Hematopoietic multipotent progenitor cell treated with erythropoietin and hydrocortisone succinate and interleukin-3 and kit ligand, for 15 days (in vitro differentiated cells): Measurements from ENCODE around the gene HTT.

Experiments
- DNase-seq: peaks from one replicate; pipeline ENCODE4 v3.0.0-alpha.2; 2015; ENCODE audit warnings: low spot score

HTT gene

DNA sequence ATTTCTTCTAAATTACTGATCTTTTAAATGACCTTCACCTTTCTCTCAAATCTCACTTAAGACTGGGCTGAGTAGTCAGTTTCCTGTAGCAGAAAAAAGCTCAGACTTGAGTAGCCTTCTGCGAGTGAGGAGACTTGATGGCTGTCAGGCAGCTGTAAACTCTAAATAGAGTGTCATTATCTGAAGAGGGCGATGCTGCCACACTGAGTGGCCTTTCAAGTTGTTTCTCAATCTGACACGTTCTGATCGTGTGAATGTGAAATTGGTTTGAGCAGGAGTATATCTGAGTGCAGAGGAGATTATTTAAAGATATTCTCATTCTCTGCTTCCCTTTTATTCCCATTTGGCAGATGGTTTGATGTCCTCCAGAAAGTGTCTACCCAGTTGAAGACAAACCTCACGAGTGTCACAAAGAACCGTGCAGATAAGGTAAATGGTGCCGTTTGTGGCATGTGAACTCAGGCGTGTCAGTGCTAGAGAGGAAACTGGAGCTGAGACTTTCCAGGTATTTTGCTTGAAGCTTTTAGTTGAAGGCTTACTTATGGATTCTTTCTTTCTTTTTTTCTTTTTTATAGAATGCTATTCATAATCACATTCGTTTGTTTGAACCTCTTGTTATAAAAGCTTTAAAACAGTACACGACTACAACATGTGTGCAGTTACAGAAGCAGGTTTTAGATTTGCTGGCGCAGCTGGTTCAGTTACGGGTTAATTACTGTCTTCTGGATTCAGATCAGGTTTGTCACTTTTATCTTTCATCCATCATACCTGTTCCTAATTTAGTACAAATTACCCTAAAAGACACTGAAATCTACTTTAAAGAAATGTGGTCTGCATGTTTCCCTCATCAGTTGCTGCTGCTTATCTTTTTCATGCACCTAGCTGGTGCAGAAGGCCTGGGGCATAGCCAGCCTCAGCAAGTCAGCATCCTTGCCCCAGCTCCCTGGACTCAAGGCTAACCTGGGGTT, 100.2 kb downstream of the HTT start:
- DNase-seq = no peak

- DNase-seq = no peak
Observed at GRCh38 chr4:3176367-3177229, 102.1 kb downstream of the HTT start.

DNA sequence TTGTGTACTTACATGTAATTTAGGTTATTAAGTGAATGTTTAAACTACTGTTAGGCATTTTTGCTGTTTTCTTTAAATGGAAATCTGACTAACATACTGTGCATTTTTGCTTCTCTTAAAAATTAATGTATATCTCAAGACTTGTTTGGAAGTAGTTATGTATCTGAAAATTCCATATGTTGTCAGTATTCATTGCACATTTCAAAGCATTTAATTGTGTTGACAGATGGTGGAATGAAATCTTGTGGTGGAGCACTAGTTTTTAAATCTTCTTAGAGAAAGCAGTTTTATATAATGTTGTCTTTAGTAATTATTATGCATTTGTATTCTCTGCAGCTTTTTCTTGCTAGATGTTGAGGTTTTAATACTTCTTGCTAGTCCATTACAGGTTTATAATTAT, 102.9 kb downstream of the HTT start:
- DNase-seq = no peak

DNA sequence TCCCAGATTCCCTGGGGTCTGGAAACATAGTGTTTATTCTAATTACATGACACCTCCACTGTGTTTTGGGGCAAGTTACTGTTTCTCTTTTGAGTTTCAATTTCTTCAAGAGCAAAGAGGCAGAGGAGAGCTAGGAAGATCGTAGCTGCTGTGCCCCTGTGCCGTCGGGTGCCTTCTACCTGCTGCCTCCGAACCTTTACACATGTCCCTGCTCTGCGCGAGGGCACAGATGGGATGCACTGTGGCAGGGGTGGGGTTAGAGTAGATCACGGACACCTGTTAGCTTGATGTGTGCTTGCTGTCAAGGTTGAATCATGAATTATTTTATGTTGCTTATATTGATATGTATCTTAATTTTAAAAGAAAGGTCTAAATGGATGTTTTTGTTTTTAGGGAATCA, 103.4 kb downstream of the HTT start:
- no peak for DNase-seq

DNA sequence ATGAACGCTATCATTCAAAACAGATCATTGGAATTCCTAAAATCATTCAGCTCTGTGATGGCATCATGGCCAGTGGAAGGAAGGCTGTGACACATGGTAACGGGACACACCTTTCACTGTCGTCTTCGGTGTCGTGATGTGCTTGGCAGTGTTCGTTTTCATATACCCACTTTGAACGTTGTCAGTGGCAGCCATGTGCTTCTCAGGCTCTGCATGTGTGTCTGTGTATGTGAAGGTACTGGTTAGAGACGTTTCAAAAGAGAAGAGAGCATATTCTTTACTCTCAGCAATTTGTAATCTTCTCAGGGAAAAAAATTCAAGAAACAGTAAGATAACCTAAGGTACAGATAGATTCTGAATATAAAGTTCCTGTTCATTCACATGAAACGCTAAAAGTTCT, 103.9 kb downstream of the HTT start:
- DNase-seq = no peak

DNA sequence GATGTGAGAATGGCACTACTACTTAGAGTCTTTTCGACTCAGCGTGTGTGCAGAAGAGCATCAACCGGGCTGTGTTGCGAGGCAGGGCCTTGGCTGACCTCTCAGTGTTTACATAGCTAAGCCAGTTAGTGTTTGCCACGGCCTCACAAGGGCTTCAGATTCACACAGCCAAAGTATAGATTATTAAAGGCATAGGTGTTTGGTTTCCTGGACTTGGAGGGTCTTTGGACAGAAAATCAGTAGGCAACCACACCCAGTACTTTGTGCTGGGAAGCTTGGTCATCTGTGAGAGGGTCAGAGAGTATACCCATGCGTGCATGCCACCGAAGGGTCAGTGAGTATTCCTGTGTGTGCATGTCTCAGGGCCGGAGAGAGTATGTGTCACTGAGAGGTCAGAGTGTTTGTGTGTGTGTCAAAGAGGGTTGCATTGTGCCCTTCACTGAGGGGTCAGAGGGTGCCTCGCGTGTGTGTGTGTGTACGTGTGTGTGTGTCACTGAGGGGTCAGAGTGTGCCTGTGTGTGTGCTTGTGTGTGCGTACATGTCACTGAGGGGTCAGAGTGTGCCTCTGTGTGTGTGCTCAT, 104.7 kb downstream of the HTT start:
- no peak for DNase-seq

DNA sequence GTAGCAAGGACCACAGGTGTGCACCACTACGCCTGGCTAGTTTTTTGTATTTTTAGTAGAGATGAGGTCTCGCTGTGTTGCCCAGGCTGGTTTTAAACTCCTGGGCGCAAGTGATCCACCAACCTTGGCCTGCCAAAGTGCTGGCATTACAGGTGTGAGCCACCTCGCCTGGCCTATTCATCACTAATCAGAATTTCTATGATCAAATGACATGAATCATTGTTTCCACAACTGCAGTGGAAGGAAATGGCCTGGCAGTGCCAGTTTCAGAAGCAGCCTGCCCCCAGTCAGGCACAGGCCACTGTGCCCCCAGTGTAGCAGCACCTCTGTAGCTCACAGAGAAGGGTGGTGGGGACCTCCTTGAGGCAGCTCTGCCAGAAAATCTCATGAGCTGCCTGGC, 108.5 kb downstream of the HTT start:
- DNase-seq = no peak

GRCh38 chr4:3184725-3185124, 110.2 kb downstream of the HTT start:
- DNase-seq = no peak

- no peak for DNase-seq
Observed at GRCh38 chr4:3186609-3187008, 112.1 kb downstream of the HTT start.

DNA sequence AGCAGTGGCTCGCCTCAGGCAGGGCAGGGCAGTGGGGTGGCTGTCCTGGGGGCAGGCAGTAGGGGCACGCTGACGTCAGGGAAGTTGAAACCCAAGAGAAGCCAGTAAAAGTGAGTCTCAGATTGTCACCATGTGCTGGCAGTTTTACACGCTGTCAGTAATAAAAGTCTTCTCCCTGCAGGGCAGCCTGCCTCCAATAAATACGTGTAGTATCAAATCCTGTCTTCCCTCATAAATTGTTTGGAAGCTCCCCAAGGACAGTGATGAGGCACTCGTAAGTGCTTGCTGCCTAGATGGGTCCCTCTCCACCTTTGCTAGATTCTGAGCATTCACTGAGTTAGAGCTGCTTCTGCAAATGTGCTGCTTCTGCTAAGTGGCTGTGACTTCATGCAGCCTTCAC, 113.6 kb downstream of the HTT start:
- no peak for DNase-seq

DNA sequence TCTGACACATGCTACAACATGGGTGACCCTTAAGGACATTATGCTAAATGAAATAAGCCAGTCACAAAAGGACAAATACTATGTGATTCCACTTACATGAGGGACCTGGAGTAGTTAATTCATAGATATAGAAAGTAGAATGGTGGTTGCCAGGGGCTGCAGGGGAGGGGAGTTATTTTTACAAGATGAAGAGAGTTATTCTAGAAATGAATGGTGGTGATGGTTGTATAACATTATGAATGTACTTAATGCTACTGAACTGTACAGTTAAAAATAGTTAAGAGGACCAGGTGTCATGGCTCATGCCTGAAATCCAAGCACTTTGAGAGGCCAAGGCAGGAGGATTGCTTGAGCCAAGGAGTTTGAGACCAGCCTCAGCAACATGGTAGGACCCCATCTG, 115.0 kb downstream of the HTT start:
- no peak for DNase-seq

DNA sequence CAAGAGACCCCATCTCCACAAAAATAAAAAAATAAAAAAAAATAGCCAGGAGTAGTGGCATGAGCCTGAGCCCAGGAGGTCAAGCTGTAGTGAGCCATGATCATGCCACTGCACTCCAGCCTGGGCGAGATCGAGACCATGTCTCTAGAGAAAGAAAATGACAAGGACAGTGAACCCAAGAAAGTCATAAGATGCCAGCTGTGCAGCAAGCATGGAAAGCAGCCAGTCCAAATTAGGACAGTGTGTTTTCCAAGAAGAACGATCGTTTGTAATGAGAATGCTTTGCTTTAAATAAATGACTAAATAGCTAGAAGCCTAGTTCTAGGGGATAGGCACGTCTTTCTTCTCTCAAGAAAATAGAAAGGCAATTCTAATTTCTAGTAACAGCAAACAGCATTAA, 116.1 kb downstream of the HTT start:
- DNase-seq = no peak

DNA sequence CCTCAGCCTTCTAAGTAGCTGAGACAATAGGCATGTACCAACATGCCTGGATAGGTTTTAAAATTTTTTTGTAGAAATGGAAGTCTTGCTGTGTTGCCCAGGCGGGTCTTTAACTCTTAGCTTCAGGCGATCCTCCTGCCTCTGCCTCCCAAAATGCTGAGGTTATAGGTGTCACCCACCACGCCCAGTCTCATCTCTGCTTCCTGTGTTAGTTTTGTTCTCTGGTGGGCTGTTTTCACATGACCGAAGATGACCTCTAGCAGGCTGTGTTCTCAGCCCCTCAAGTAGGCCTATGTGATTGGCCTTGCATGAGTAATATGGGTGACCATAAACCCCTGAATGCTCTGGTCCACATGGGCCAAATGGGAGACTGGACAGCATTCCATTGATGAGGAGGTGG, 117.7 kb downstream of the HTT start:
- DNase-seq = no peak

- DNase-seq = no peak
Observed at GRCh38 chr4:3192827-3193226, 118.3 kb downstream of the HTT start.

GRCh38 chr4:3193531-3194203, 119.2 kb downstream of the HTT start:
- peak; percentile 14 for DNase-seq

DNA sequence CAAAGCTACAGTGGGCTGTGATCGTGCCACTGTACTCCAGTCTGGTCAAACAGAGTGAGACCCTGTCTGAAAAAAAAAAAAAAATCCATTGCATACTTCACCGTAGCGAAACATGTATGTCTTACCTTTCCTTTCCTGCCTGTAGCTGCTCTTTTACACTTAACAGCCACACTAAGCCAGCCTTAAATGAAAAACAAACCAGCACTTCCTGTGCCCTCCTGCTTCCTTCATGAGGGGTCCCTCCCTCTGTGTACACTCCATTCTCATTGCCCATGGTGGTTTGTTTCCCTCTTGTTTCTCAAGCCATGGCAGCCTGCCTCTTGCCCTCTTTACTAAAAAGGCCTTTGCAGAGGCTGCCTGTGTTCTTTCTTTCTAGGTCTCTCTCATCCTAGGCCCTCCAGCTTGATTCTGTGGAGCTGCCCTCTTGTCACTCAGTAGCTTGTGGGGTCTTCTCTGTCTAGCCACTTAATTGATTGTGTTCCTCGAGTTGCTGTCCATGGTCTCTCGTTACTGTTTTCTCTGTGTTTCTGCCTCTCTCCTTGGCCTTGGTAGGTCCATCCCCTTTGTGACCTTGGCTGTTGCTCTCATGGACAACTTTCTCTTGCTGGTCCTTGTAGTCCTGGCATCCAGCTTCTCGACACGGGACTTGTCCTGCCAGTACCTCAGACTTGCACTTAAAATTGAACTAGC, 122.3 kb downstream of the HTT start:
- no peak for DNase-seq

DNA sequence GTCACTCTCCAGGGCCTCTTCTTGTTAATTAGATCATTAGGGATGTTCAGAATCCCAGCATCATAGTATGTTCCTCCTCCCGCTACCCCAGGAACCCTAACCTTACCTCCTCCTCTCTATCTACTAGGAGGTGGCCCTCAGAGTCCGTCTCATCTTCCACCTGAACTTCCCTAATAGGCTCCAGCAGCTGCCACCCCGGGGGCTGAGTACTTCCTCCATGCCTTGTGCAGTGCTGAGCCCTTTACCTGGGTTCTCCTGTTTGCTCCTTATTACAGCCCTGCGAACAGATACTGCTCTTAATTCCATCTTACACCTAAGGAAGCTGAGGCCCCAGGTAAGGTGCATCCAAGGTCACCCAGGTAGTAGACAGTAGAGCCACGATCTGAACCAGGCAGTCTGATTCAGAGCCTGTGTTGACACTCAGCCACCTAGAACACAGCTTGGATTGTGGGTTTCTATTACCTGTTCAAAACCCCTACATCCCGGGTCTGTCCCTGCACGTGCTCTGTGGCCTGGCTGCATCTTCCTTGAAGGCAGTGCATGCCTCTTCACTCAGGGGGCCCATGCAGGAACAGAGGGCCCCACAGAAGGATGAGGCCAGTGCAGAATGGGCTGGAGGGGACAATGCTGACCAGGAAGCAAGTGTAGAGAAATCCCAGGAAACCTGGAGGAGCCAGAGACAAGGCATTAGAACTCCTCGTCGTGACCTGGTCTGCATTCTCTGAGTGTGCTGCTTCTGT, 123.1 kb downstream of the HTT start:
- DNase-seq = no peak

DNA sequence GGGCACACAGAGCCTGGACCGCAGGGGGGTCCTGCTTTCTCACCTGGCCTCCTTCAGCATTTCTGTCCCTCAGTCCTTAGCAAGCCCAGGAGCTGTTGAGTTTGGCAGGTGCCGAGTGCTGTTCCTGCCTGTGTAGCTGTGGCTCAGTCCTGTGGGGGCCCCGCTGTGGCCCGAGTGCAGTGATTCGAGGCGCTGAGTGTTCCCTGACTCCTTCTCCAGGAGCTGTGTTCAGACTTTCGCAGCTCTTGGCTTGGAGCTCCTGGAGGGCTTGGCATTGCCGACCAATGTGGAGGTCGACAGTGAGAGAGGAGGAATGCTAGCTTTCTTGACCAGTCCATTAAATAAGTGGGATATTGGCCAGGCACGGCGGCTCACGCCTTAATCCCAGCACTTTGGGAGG, 124.4 kb downstream of the HTT start:
- no peak for DNase-seq

DNA sequence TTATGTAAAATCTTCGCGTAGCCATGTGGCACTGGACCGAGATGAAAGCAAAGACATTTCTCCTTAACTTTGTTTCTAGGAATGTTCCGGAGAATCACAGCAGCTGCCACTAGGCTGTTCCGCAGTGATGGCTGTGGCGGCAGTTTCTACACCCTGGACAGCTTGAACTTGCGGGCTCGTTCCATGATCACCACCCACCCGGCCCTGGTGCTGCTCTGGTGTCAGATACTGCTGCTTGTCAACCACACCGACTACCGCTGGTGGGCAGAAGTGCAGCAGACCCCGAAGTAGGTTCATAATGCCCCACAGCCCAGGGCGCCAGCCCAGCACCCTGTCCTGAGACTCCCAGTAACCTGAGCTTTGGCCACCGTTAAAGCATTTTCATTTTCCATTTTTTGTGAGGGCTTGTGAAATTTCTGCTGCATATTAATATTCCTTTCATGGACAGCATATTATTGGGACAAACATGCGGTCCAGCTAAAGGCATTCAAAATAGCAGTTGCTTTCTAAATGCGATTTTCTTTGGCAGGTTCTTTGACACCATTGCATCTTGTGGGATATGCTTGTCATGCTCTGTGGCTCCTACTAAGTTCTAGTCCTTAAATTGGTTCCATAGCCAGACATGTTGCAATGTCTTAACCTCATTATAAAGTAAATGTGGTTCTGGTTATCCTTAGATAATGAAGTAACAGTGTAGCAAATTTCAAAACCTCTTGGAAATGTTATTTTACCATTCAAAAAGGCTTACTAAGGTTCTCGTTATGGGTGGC, 125.4 kb downstream of the HTT start:
- no peak for DNase-seq
